Measurements from ENCODE around the gene MYLIP. TPM values are rescaled to one million over a fixed set of nuclear protein-coding genes. Genes with fewer than 3 reads are reported as not detected.

Gene MYLIP
- total RNA-seq, 1 experiment from 2014 or later, result 12.5 TPM

DNA sequence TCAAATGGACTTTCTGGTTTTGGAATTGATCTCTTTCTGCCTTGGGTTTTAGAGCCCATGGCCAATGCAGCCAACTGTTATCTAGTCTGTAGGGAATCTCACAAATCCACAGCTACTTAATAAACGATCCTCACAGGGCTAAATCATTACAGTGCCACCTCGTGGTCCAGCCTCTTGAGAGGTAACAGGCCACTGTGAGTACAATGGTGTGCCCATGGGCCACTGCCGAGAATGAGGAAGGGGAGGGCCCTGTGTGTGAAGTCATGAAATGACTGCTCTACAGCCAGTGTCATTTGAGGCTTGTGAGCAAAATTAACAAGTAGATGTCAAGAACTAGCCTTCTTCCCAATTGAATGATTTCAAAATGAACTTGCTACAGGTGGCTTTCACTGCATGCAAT lies 55.2 kb downstream of the MYLIP start:
- H3F3A ChIP-seq (ENCODE audit: low read length, unreplicated experiment), result no peaks in the 10 kb centered on the region
- H3K9me3 ChIP-seq (ENCODE audit: low read length), result no peaks in the 10 kb centered on the region
- no peaks in the 10 kb centered on the region for H3K36me3 ChIP-seq (ENCODE audit: low read depth, low read length)
- H3K4me3 ChIP-seq (ENCODE audit: low read length), result no peak overlapping the region
- ATAC-seq, result peak; percentile 84
- H3K4me1 ChIP-seq (ENCODE audit: insufficient read depth, low read length), result no peaks in the 10 kb centered on the region
- no TSS peak for BruUV-seq (replicated peaks)
- H3K27ac ChIP-seq (ENCODE audit: low read length), result no peak overlapping the region
- TF ChIP-seq EZH2phosphoT487 (IDR thresholded peaks at IDR 0.05; ENCODE audit: borderline replicate concordance, low read length), result no peak
- TF ChIP-seq, protein P1, sequence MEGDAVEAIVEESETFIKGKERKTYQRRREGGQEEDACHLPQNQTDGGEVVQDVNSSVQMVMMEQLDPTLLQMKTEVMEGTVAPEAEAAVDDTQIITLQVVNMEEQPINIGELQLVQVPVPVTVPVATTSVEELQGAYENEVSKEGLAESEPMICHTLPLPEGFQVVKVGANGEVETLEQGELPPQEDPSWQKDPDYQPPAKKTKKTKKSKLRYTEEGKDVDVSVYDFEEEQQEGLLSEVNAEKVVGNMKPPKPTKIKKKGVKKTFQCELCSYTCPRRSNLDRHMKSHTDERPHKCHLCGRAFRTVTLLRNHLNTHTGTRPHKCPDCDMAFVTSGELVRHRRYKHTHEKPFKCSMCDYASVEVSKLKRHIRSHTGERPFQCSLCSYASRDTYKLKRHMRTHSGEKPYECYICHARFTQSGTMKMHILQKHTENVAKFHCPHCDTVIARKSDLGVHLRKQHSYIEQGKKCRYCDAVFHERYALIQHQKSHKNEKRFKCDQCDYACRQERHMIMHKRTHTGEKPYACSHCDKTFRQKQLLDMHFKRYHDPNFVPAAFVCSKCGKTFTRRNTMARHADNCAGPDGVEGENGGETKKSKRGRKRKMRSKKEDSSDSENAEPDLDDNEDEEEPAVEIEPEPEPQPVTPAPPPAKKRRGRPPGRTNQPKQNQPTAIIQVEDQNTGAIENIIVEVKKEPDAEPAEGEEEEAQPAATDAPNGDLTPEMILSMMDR (conservative IDR thresholded peaks at IDR 0.05; ENCODE audit: low read depth, low read length), result peak; percentile 71
- H3K9ac ChIP-seq (ENCODE audit: low read length), result no peak overlapping the region
- H3K27me3 ChIP-seq (ENCODE audit: low read length), result peaks cover 17% of the 10 kb centered on the region; the same call in 1 of the 2 replicates
- POLR2A ChIA-PET (ENCODE audit: unreplicated experiment), result no interaction called here
- H3K4me2 ChIP-seq (ENCODE audit: low read length), result no peak overlapping the region
- no peaks in the 10 kb centered on the region for H3K79me2 ChIP-seq (ENCODE audit: low read length)
- CTCF ChIA-PET, result interaction anchor here (0.6 to 2.2 kb wide), 5 partner anchors 12 to 522 kb away, joined by 4 to 29 read pairs (median 4); partner anchors contain the start of genes DTNBP1 and MYLIP
- DNase-seq, result peak; percentile 71
- H2AFZ ChIP-seq (ENCODE audit: low read length), result peak overlapping the region; percentile 24; the same call in 1 of the 2 replicates
- intact Hi-C loops (cut with micrococcal nuclease), result loop anchor here (5.0 kb wide), 1 partner anchor 47 kb away; no protein-coding TSS in a partner anchor
- no peaks in the 10 kb centered on the region for H3K9me2 ChIP-seq (replicated peaks; ENCODE audit: low read length)
- no peaks in the 10 kb centered on the region for H4K20me1 ChIP-seq (ENCODE audit: low read length)

GRCh38 chr6:16184551-16184950 lies 55.7 kb downstream of the MYLIP start:
- intact Hi-C loops (cut with micrococcal nuclease), result loop anchor here (5.0 kb wide), 1 partner anchor 47 kb away; no protein-coding TSS in a partner anchor
- Histone ChIP-seq H2AFZ (ENCODE audit: low read length) (peak overlapping the region; percentile 24; the same call in 1 of the 2 replicates), H3K27ac (ENCODE audit: low read length) (no peak overlapping the region), H3K36me3 (ENCODE audit: low read depth, low read length) (no peaks in the 10 kb centered on the region), H3K9me2 (replicated peaks; ENCODE audit: low read length) (no peaks in the 10 kb centered on the region), H3K79me2 (ENCODE audit: low read length) (no peaks in the 10 kb centered on the region), H3K9ac (ENCODE audit: low read length) (no peak overlapping the region), H3K27me3 (ENCODE audit: low read length) (peaks cover 20% of the 10 kb centered on the region; the same call in 1 of the 2 replicates), H3K4me3 (ENCODE audit: low read length) (no peak overlapping the region), H3K4me2 (ENCODE audit: low read length) (no peak overlapping the region), H3F3A (ENCODE audit: low read length, unreplicated experiment) (no peaks in the 10 kb centered on the region), H4K20me1 (ENCODE audit: low read length) (no peaks in the 10 kb centered on the region), H3K4me1 (ENCODE audit: insufficient read depth, low read length) (no peaks in the 10 kb centered on the region), H3K9me3 (ENCODE audit: low read length) (no peaks in the 10 kb centered on the region)
- DNase-seq, result no peak
- ChIA-PET CTCF (interaction anchor here (2.2 kb wide), 1 partner anchor 493 kb away, joined by 29 read pairs; no protein-coding TSS in a partner anchor), POLR2A (ENCODE audit: unreplicated experiment) (no interaction called here)
- no TSS peak for BruUV-seq (replicated peaks)
- TF ChIP-seq, protein P1 (conservative IDR thresholded peaks at IDR 0.05; ENCODE audit: low read depth, low read length), result no peak
- TF ChIP-seq EZH2phosphoT487 (IDR thresholded peaks at IDR 0.05; ENCODE audit: borderline replicate concordance, low read length) (no peak), EZH2 (IDR thresholded peaks at IDR 0.05; ENCODE audit: low read length, unreplicated experiment) (no peak)
- ATAC-seq, result no peak

DNA sequence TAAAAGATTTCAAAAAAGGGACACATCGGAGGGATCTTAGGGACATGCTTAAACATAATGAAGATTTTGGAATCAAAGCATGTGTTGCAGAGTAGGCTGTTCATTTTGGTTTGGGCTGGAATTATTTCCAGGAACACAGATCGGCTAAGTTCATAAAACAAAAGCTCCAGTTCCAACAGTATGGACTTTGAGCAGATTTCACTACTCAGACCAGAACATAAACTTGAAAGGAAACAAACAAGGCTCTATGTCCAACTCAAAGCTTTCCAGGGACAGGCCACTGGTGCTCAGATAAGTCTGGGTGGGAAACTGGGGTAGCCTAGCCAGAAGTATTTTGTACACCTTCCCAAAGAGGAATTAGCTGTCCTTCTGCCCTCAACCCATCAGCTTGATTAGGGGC lies 58.3 kb downstream of the MYLIP start:
- no peak for DNase-seq
- H3K36me3 ChIP-seq (ENCODE audit: low read depth, low read length), result no peaks in the 10 kb centered on the region
- peaks cover 40% of the 10 kb centered on the region for H3K27me3 ChIP-seq (ENCODE audit: low read length)
- CTCF ChIA-PET, result no interaction called here
- H3K27ac ChIP-seq (ENCODE audit: low read length), result no peak overlapping the region
- no TSS peak for BruUV-seq (replicated peaks)
- H3K4me3 ChIP-seq (ENCODE audit: low read length), result no peak overlapping the region
- H3K4me1 ChIP-seq (ENCODE audit: insufficient read depth, low read length), result no peaks in the 10 kb centered on the region
- H3F3A ChIP-seq (ENCODE audit: low read length, unreplicated experiment), result no peaks in the 10 kb centered on the region
- no peak overlapping the region for H3K4me2 ChIP-seq (ENCODE audit: low read length)
- intact Hi-C loops (cut with micrococcal nuclease), result no loop called here
- POLR2A ChIA-PET (ENCODE audit: unreplicated experiment), result no interaction called here
- H2AFZ ChIP-seq (ENCODE audit: low read length), result no peak overlapping the region
- H4K20me1 ChIP-seq (ENCODE audit: low read length), result no peaks in the 10 kb centered on the region
- no peaks in the 10 kb centered on the region for H3K9me2 ChIP-seq (replicated peaks; ENCODE audit: low read length)
- ATAC-seq, result no peak
- no peaks in the 10 kb centered on the region for H3K79me2 ChIP-seq (ENCODE audit: low read length)
- no peak overlapping the region for H3K9ac ChIP-seq (ENCODE audit: low read length)
- no peaks in the 10 kb centered on the region for H3K9me3 ChIP-seq (ENCODE audit: low read length)
- TF ChIP-seq EZH2 (IDR thresholded peaks at IDR 0.05; ENCODE audit: low read length, unreplicated experiment) (no peak), EZH2phosphoT487 (IDR thresholded peaks at IDR 0.05; ENCODE audit: borderline replicate concordance, low read length) (no peak)
- TF ChIP-seq, protein P1 (conservative IDR thresholded peaks at IDR 0.05; ENCODE audit: low read depth, low read length), result no peak

Data from PC-3 (cell line).